HepG2 (cell line): ENCODE data around the gene RPS6KL1. TPM values are rescaled to one million over a fixed set of nuclear protein-coding genes. Genes with fewer than 3 reads are reported as not detected.

ENCODE experiments used
- EP300 ChIP-seq, 3 experiments: sonication (generic) in 1 of 3; formaldehyde crosslinking in 1 of 3; IDR thresholded peaks; 2 replicates each; pipeline versions ENCODE4 v1.5.1 to v1.6.1; 2011 to 2020; ENCODE audit warnings: low read depth in 2 of 3, low read length in 2 of 3, borderline replicate concordance in 1 of 3, improper control_type of control experiment in 1 of 3, mild to moderate bottlenecking in 1 of 3, missing genetic modification reagents in 1 of 3, moderate library complexity in 1 of 3
- KDM5B ChIP-seq: sonication (generic); formaldehyde crosslinking; IDR thresholded peaks from 2 replicates; pipeline ENCODE4 v1.4.0; 2020; ENCODE audit warnings: missing genetic modification reagents, mild to moderate bottlenecking, borderline replicate concordance
- MED13 ChIP-seq: sonication (generic); formaldehyde crosslinking; IDR thresholded peaks from 2 replicates; pipeline ENCODE4 v1.5.0; 2020; ENCODE audit warnings: missing genetic modification reagents
- RCOR2 ChIP-seq: IDR thresholded peaks from 2 replicates; pipeline ENCODE4 v1.6.1; 2016; ENCODE audit warnings: missing biosample characterization, missing genetic modification reagents
- SCMH1 ChIP-seq: sonication (generic); formaldehyde crosslinking; IDR thresholded peaks from 2 replicates; pipeline ENCODE4 v1.9.0; 2021; ENCODE audit warnings: missing genetic modification reagents, mild to moderate bottlenecking, borderline replicate concordance
- SRSF4 ChIP-seq: fragments of 200-400 bp; formaldehyde crosslinking; IDR thresholded peaks from one replicate; pipeline ENCODE4 v1.6.1; 2018; ENCODE audit warnings: mild to moderate bottlenecking, low read depth, low read length, moderate library complexity; ENCODE audit not compliant: poor library complexity, severe bottlenecking
- TMF1 ChIP-seq: sonication (generic); formaldehyde crosslinking; IDR thresholded peaks from 2 replicates; pipeline ENCODE4 v1.8.1; 2022; ENCODE audit warnings: low read depth, missing genetic modification reagents
- ZFP62 ChIP-seq: sonication (generic); formaldehyde crosslinking; IDR thresholded peaks from 2 replicates; pipeline ENCODE4 v1.4.0; 2020; ENCODE audit warnings: missing genetic modification reagents
- polyA plus RNA-seq, 8 experiments: library from polyadenylated mRNA; depleted of rRNA in 3 of 8; stranded (reverse) in 7 of 8; unstranded in 1 of 8; fragments of >200 nt; fragmentation: Illumina TruSeq in 4 of 8; extraction: Trizol in 4 of 8; gene quantifications; 2 replicates each; pipeline versions ENCODE4 v1.2.1 to v1.2.3, GENCODE V29; 2011 to 2016; ENCODE audit warnings: low read depth in 4 of 8, missing spikeins in 1 of 8, mixed read lengths in 1 of 8; ENCODE audit not compliant: insufficient read depth in 1 of 8
- total RNA-seq, 5 experiments: library from RNA; depleted of rRNA; stranded (reverse); fragments of >200 nt; fragmentation: Illumina TruSeq; extraction: Trizol; gene quantifications; 2 replicates each; pipeline ENCODE4 v1.2.3, GENCODE V29; 2016; ENCODE audit warnings: low read depth in 1 of 5
- TF ChIP-seq, protein P1 (sequence below): sonication (generic); formaldehyde crosslinking; IDR thresholded peaks from 2 replicates; pipeline ENCODE4 v1.4.0; 2020; ENCODE audit warnings: missing genetic modification reagents, borderline replicate concordance
- TF ChIP-seq, protein P2 (sequence below): sonication (generic); formaldehyde crosslinking; IDR thresholded peaks from 2 replicates; pipeline ENCODE4 v1.5.0; 2020; ENCODE audit warnings: mild to moderate bottlenecking, missing genetic modification reagents, borderline replicate concordance
- TF ChIP-seq, protein P3 (sequence below): sonication (generic); formaldehyde crosslinking; IDR thresholded peaks from 2 replicates; pipeline ENCODE4 v1.4.0; 2020; ENCODE audit warnings: missing genetic modification reagents
- TF ChIP-seq, protein P4 (sequence below): sonication (generic); formaldehyde crosslinking; IDR thresholded peaks from 2 replicates; pipeline ENCODE4 v1.8.1; 2023; ENCODE audit warnings: missing genetic modification reagents, inconsistent platforms, borderline replicate concordance

RPS6KL1 gene
- total and polyA plus RNA-seq, 2 of the 13 experiments (the other 11 are each of a cell fraction or from before 2014, with no cell fraction given): 6.5 to 11.5 TPM

DNA sequence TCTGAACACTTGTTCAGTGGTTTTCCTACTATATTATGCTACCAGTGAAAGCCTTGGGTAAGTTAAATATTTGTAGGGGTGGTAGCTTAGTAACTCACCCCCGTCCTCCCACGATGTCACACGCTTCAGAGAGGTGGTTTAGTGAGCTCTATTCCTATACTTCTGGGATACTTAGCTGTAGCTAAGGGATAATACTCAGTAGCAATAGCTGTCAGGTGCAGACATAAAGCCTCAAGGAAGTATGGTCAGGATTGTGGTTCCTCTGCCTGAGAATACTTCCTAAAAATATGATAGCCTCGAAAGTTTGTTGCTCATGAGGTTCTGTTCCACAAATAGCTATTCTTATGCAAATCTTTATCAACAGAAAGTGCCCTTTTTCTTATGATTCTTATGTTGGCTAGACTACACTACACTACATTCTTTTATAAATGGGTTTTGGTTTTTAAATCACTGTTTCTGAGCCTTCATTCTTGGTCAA, 29.4 kb downstream of the RPS6KL1 start (continued):
- TF ChIP-seq, protein P1, sequence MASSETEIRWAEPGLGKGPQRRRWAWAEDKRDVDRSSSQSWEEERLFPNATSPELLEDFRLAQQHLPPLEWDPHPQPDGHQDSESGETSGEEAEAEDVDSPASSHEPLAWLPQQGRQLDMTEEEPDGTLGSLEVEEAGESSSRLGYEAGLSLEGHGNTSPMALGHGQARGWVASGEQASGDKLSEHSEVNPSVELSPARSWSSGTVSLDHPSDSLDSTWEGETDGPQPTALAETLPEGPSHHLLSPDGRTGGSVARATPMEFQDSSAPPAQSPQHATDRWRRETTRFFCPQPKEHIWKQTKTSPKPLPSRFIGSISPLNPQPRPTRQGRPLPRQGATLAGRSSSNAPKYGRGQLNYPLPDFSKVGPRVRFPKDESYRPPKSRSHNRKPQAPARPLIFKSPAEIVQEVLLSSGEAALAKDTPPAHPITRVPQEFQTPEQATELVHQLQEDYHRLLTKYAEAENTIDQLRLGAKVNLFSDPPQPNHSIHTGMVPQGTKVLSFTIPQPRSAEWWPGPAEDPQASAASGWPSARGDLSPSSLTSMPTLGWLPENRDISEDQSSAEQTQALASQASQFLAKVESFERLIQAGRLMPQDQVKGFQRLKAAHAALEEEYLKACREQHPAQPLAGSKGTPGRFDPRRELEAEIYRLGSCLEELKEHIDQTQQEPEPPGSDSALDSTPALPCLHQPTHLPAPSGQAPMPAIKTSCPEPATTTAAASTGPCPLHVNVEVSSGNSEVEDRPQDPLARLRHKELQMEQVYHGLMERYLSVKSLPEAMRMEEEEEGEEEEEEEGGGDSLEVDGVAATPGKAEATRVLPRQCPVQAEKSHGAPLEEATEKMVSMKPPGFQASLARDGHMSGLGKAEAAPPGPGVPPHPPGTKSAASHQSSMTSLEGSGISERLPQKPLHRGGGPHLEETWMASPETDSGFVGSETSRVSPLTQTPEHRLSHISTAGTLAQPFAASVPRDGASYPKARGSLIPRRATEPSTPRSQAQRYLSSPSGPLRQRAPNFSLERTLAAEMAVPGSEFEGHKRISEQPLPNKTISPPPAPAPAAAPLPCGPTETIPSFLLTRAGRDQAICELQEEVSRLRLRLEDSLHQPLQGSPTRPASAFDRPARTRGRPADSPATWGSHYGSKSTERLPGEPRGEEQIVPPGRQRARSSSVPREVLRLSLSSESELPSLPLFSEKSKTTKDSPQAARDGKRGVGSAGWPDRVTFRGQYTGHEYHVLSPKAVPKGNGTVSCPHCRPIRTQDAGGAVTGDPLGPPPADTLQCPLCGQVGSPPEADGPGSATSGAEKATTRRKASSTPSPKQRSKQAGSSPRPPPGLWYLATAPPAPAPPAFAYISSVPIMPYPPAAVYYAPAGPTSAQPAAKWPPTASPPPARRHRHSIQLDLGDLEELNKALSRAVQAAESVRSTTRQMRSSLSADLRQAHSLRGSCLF (CRISPR knock-in tag): no peak
- TF ChIP-seq SRSF4 (no peak), KDM5B (CRISPR knock-in tag) (no peak), SCMH1 (CRISPR knock-in tag) (no peak), ZFP62 (CRISPR knock-in tag) (no peak), MED13 (no peak), EP300 (IDR thresholded peaks at IDR 0.05; ENCODE audit: low read depth in 2 of 2, low read length in 2 of 2) (no peak), EP300 (CRISPR knock-in tag; IDR thresholded peaks at IDR 0.05; ENCODE audit: borderline replicate concordance) (no peak), TMF1 (CRISPR knock-in tag) (no peak), RCOR2 (CRISPR knock-in tag) (no peak)
- TF ChIP-seq, protein P2, sequence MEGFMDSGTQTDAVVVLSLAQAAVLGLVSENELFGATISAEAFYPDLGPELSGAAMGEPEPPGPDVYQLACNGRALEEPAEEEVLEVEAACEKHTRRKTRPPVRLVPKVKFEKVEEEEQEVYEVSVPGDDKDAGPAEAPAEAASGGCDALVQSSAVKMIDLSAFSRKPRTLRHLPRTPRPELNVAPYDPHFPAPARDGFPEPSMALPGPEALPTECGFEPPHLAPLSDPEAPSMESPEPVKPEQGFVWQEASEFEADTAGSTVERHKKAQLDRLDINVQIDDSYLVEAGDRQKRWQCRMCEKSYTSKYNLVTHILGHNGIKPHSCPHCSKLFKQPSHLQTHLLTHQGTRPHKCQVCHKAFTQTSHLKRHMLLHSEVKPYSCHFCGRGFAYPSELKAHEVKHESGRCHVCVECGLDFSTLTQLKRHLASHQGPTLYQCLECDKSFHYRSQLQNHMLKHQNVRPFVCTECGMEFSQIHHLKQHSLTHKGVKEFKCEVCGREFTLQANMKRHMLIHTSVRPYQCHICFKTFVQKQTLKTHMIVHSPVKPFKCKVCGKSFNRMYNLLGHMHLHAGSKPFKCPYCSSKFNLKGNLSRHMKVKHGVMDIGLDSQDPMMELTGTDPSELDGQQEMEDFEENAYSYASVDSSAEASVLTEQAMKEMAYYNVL (CRISPR knock-in tag): no peak
- TF ChIP-seq, protein P3, sequence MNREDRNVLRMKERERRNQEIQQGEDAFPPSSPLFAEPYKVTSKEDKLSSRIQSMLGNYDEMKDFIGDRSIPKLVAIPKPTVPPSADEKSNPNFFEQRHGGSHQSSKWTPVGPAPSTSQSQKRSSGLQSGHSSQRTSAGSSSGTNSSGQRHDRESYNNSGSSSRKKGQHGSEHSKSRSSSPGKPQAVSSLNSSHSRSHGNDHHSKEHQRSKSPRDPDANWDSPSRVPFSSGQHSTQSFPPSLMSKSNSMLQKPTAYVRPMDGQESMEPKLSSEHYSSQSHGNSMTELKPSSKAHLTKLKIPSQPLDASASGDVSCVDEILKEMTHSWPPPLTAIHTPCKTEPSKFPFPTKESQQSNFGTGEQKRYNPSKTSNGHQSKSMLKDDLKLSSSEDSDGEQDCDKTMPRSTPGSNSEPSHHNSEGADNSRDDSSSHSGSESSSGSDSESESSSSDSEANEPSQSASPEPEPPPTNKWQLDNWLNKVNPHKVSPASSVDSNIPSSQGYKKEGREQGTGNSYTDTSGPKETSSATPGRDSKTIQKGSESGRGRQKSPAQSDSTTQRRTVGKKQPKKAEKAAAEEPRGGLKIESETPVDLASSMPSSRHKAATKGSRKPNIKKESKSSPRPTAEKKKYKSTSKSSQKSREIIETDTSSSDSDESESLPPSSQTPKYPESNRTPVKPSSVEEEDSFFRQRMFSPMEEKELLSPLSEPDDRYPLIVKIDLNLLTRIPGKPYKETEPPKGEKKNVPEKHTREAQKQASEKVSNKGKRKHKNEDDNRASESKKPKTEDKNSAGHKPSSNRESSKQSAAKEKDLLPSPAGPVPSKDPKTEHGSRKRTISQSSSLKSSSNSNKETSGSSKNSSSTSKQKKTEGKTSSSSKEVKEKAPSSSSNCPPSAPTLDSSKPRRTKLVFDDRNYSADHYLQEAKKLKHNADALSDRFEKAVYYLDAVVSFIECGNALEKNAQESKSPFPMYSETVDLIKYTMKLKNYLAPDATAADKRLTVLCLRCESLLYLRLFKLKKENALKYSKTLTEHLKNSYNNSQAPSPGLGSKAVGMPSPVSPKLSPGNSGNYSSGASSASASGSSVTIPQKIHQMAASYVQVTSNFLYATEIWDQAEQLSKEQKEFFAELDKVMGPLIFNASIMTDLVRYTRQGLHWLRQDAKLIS: no peak
- TF ChIP-seq, protein P4, sequence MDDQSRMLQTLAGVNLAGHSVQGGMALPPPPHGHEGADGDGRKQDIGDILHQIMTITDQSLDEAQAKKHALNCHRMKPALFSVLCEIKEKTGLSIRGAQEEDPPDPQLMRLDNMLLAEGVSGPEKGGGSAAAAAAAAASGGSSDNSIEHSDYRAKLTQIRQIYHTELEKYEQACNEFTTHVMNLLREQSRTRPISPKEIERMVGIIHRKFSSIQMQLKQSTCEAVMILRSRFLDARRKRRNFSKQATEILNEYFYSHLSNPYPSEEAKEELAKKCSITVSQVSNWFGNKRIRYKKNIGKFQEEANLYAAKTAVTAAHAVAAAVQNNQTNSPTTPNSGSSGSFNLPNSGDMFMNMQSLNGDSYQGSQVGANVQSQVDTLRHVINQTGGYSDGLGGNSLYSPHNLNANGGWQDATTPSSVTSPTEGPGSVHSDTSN (CRISPR knock-in tag): no peak
